Cardiac fibroblast (primary cell): Measurements from ENCODE around the gene KCNB1.

Source experiments
- DNase-seq, 2 donors: peaks; one replicate each; pipeline versions ENCODE4 v3.0.0 to v3.0.0-alpha.2; 2010; ENCODE audit warnings: low read depth in 2 of 2
- H3K4me3 ChIP-seq, 2 donors: replicated peaks in 1 of 2; 1 replicate in 1 of 2; 2 replicates in 1 of 2; pipeline ENCODE4 v1.5.1; 2011; ENCODE audit warnings: low read depth in 2 of 2, low read length in 2 of 2, mild to moderate bottlenecking in 2 of 2, moderate library complexity in 1 of 2
- TF ChIP-seq, protein P1 (sequence below): IDR thresholded peaks from one replicate; pipeline ENCODE4 v1.5.1; 2011; ENCODE audit warnings: low read depth, mild to moderate bottlenecking, low read length, inconsistent platforms

Gene KCNB1

DNA sequence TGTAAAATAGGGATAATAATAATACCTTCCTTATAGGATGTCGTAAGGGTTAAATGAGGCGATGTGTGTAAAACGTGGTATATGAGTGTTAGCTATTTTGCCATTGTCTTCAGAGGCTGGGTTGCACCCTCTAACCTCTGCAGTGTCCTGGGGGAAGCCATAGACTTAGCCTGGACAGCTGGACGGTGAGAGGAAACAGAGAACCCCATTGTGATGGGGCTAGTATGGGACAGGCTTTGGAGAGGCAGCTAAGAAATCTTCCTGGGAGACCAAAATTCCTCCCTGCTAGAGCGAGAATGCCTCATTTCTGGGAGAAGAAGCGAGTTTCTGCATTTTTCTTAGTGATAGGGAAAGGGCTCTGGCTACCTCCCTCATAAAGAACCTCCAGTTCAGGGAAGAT is 22.8 kb downstream of the KCNB1 start:
- H3K4me3 ChIP-seq: no peak overlapping the region
- no peak for DNase-seq
- TF ChIP-seq, protein P1, sequence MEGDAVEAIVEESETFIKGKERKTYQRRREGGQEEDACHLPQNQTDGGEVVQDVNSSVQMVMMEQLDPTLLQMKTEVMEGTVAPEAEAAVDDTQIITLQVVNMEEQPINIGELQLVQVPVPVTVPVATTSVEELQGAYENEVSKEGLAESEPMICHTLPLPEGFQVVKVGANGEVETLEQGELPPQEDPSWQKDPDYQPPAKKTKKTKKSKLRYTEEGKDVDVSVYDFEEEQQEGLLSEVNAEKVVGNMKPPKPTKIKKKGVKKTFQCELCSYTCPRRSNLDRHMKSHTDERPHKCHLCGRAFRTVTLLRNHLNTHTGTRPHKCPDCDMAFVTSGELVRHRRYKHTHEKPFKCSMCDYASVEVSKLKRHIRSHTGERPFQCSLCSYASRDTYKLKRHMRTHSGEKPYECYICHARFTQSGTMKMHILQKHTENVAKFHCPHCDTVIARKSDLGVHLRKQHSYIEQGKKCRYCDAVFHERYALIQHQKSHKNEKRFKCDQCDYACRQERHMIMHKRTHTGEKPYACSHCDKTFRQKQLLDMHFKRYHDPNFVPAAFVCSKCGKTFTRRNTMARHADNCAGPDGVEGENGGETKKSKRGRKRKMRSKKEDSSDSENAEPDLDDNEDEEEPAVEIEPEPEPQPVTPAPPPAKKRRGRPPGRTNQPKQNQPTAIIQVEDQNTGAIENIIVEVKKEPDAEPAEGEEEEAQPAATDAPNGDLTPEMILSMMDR: no peak

DNA sequence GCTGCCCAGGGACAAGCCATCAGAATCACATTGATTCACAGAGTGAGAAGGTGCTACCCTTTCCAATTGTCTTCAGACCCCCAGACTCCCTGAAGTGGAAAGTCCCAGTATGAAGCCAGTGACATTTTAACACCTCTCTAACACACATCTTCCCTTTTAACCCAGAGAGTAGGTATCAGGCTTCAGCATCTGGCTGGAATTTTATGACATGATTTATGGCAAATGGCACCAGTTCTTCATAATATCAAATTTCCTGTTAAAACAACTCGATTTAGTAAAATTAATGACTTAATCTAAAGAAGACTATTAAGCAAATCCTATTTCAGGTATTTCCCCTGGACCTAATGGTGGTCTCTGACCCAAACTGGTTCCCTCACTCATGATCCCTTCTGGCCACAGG is 25.0 kb downstream of the KCNB1 start:
- no peak overlapping the region for H3K4me3 ChIP-seq
- DNase-seq: no peak
- TF ChIP-seq, protein P1: no peak

DNA sequence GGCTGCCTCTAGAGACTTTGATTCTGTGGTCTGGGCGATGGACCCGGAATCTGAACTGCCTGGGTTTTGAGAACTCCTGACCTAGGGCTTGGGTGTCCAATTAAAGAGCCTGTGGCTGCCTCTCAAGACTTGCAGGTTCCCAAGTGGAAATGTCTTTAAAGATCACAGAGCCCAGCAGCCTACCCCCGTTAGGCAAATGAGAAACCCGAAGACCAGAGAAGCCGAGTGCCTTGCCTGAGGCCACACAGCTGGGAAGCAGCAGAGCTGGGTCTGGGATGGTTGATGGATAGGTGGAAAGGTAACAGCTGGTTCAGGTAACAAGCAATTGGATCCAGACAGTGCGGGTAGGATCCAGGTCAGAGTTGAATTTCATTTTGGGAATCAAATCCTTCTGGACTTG is 25.8 kb downstream of the KCNB1 start:
- TF ChIP-seq, protein P1: no peak
- no peak overlapping the region for H3K4me3 ChIP-seq
- no peak for DNase-seq

DNA sequence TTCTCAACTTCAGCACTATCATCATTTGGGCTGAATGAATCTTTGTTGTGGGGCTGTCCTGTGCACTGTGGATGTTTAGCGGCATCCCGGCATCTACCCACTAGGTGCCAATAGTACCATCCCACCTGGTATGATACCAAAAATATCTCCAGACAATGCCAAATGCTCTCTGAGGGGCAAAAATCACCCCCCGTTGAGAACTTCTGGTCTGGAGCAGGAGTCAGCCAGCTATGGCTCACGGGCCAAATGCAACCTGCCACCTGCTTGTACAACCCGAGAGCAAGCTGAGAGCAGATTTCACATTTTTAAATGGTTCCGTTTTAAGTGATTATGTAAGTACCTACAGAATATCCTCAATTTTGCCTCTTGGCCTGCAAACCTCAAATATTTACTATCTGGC is 26.8 kb downstream of the KCNB1 start:
- TF ChIP-seq, protein P1: no peak

DNA sequence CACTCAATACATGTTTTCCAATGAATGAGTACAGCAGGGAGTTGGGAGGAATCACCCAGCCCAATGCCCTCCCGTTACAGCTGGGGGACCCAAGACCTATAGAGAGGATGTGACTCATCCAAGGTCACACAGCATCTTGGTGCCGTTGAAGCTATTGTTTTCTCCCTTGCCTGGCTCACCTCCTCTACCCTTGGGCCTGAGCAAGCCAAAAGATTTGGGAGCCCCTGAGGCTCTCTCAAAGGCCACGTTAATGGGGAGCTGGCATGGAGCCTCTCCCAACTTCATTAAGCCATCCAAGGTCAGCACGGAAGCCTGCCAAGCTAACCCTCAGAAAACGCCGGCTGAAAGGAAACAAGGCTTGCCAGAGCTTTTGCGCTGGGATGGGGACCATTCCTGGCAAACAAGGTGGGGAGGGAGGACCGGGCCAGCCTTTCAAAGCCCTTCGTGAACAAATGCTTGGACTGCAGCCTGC is 30.4 kb downstream of the KCNB1 start:
- no peak overlapping the region for H3K4me3 ChIP-seq
- TF ChIP-seq, protein P1: no peak
- peak; percentile 47 to 71 for DNase-seq

More for the DNA sequence above, 26.8 kb downstream of the KCNB1 start:
- no peak for DNase-seq
- no peak overlapping the region for H3K4me3 ChIP-seq

DNA sequence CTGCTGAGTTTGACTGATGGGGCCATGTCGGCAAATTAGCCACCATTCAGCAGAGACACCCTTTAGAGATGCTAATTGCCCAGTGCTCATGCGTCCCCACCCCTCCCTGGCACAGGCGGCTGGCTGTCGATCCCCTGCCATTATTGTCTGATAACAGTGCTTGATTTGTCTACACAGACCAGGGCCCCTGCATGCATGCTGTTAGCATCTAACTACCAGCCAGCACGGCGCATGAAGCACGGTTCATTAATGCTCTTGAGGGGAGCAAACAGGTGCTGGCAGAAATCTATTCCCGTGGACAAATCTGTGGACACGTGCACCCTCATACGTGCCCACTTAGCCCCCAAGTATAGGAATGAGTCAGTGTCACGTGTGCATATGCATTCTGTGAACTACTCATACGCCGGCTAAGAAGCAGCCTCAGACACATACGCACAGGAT is 32.2 kb downstream of the KCNB1 start:
- H3K4me3 ChIP-seq: no peak overlapping the region
- TF ChIP-seq, protein P1: no peak

DNA sequence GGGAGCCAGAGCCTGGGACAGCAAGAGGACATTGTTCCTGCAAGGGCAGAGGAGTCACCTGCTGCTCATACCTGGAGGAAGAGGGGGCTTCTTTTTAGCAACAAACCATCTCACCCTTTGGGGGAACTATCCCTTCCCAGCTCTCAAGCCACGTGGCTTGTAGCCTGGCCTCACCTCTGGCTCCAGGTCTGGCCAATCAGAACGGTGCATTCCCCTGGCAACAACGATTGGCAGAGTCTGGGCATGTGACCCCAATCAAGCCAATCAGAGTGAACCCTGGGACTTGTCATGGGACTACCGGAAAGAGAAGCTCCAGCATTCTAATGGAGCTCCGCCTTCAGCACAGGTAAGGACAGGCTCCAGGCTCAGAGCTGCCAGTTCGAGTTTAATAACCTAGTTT is 33.6 kb downstream of the KCNB1 start:
- H3K4me3 ChIP-seq: no peak overlapping the region
- TF ChIP-seq, protein P1: no peak
- DNase-seq: no peak

More for the DNA sequence above, 32.2 kb downstream of the KCNB1 start:
- no peak for DNase-seq
